Subcutaneous adipose tissue (tissue), 4 donors: ENCODE data around the gene INPP4B. TPM values are rescaled to one million over a fixed set of nuclear protein-coding genes. Genes with fewer than 3 reads are reported as not detected.

Experiments
- total RNA-seq, 4 donors: library from RNA; depleted of rRNA; stranded (reverse); fragments of >200 nt; gene quantifications; one replicate each; pipeline ENCODE4 v1.1.0, GENCODE V29; 2016
- TF ChIP-seq, protein P1 (sequence below): fragments of 450-650 bp; IDR thresholded peaks from one replicate; pipeline ENCODE4 v1.5.1; 2016; ENCODE audit warnings: low read depth, mild to moderate bottlenecking, control low read depth, antibody characterized with exemption, moderate library complexity

INPP4B gene
- total RNA-seq, 4 donors from 2014 or later: 14.3 to 28.1 (median 24.6) TPM

DNA sequence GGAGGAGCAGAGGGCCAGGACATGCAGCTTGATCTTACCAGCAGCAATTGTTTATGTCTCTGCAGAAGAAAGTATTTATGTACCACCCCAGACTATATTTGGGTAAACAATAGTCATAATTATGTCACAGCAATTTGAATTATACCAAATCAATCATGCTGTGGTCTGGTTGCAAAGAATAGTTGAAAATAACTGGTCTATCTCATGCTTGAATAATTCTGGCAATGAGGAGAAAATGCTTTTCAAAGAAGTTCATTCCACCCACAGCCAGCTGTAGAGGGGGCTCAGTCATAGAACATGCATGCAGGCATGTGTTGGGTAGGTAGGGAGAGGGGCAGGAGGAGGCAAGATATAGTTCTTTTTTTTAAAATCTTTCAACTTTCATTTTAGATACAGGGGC, 810.5 kb downstream of the INPP4B start:
- TF ChIP-seq, protein P1, sequence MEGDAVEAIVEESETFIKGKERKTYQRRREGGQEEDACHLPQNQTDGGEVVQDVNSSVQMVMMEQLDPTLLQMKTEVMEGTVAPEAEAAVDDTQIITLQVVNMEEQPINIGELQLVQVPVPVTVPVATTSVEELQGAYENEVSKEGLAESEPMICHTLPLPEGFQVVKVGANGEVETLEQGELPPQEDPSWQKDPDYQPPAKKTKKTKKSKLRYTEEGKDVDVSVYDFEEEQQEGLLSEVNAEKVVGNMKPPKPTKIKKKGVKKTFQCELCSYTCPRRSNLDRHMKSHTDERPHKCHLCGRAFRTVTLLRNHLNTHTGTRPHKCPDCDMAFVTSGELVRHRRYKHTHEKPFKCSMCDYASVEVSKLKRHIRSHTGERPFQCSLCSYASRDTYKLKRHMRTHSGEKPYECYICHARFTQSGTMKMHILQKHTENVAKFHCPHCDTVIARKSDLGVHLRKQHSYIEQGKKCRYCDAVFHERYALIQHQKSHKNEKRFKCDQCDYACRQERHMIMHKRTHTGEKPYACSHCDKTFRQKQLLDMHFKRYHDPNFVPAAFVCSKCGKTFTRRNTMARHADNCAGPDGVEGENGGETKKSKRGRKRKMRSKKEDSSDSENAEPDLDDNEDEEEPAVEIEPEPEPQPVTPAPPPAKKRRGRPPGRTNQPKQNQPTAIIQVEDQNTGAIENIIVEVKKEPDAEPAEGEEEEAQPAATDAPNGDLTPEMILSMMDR: no peak

DNA sequence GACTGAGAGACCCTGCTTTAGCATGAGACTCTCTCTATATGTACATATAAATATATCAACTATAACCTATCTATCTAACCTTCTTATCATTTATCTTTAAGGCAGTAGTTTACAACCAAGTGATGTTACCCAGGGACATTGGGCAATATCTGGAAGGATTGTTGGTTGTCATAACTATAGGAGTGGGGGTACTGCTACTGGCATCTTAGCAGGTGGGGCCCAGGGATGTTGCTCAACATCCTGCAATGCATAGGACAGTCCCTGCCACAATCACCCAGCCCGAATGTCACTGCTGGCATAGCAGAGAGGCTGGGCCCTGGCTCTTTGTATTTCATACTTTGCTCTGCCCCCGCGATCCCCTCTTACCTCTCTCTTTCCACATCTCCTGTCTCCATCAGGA, 812.0 kb downstream of the INPP4B start:
- TF ChIP-seq, protein P1: no peak

GRCh38 chr4:142030010-142030409, 816.1 kb downstream of the INPP4B start:
- TF ChIP-seq, protein P1: no peak

DNA sequence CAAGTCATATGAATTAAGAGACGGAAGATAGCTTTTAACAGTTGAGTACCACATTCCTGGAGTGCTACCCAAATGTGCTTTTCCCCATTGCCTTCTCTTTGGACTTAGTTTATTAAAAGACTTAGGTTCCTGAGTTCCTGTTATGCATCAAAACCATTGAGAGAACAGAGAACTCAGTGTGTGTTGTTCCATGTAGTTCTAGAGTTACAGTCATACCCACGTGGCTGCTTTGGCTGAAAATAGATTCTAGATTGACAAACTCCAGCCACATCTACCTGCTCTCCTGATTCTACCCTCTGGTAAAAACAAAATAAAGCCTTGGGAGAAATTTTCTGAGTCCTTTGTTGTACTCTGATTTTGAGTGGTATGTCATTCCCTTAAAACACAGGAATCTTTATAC, 824.3 kb downstream of the INPP4B start:
- TF ChIP-seq, protein P1: no peak

DNA sequence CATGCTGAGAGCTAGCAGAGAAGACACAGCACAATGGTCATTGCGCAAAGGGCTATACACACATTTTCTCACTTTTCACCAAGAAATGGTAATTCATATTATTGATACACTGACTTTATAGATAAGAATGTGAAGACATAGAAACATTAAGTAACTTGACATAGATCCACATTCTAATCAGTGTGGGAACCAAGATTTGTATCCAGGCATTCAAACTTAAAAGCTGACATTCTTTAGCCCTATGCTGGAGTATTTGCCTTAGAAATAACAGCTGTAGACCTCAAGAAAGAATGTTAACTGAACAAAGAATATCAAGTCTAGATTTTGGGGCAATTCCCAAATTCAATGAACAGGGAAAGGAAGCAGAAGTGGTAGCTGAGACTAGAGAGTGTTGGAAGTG, 824.9 kb downstream of the INPP4B start:
- TF ChIP-seq, protein P1: no peak

- TF ChIP-seq, protein P1: no peak
Measured at GRCh38 chr4:142016031-142016430, 830.1 kb downstream of the INPP4B start.

DNA sequence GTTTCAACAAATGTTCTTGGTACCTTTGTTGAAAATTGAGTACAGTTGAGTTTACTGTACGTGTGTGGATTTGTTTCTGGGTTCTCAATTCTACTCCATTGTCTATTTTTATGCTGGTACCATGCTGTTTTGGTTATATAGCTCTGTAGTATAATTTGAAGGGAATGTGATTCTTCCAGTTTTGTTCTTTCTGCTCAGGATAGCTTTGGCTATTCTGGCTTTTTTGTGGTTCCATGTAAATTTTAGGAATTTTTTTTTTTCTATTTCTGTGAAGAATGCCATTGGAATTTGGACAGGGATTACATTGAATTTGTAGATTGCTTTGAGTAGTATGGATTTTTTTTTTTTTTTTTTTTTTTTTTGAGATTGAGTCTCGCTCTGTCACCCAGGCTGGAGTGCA, 836.4 kb downstream of the INPP4B start:
- TF ChIP-seq, protein P1: no peak
